GM21526 (cell line): ENCODE measurements around the gene NPPB.

Source experiments
- ATAC-seq: cut with Tn5 transposase; IDR thresholded peaks from one replicate; pipeline ENCODE4 v1.9.1; 2021; ENCODE audit warnings: moderate library complexity; ENCODE audit not compliant: unreplicated experiment, low FRiP score

NPPB gene

DNA sequence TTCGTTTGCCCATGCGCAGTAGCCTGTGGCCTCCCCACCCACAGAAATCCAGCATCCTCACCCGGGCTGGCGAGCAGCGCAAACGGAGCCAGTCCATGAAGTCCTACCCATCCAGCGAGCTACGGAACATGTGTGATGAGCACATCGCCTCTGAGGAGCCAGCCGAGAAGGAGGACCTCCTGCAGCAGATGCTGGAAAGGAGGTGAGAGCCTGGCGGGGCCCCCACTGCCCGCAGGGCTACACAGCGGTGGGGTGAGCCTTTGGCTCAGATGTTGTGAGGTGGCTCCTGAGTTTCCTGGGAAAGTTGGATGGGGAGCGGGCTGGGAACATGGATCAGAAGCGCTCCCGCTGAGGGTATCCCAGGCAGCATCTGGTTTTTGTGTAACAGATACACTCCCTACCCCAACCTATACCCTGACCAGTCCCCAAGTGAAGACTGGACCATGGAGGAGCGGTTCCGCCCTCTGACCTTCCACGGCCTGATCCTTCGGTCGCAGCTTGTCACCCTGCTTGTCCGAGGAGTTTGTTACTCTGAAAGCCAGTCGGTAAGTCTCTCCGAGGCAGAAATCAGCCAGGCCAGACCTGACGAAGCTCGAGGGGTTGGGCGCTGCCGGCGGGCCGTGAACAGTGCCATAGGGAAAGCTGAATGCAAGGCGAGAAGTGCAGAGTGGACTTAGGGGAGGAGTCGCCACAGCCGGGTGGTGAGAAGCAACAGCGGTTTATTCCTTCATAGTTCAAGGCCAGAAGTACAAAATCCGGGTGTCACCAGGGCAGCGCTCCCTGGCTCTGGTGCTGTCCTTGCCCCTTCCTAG lies 21.6 kb downstream of the NPPB start:
- no peak for ATAC-seq

GRCh38 chr1:11835441-11836225 lies 23.1 kb downstream of the NPPB start:
- ATAC-seq, result no peak

- ATAC-seq, result no peak
Measured at GRCh38 chr1:11833900-11834299, 24.8 kb downstream of the NPPB start.

DNA sequence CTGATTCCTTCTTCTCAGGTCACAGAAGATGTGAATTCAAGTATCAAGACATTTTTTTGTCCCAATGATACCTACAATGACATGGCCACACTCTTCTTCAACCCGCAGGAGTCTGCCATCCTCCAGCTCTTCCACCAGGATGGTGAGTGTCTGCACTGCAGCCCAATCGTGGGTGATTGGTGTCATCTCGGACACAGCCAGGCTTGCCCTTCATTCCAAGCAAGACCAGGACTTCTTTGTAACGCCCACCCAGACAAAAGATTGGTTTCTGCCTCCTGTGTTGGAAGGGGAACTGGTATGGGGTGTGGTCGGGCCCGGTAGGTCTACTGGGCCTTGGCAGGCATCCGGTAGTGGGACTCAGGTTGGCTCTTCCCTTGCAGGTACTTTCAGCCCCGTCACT lies 25.2 kb downstream of the NPPB start:
- ATAC-seq, result no peak

- no peak for ATAC-seq
Measured at GRCh38 chr1:11831945-11832725, 26.6 kb downstream of the NPPB start.

- no peak for ATAC-seq
Measured at GRCh38 chr1:11828511-11828910, 30.2 kb downstream of the NPPB start.

GRCh38 chr1:11826946-11827345 lies 31.8 kb downstream of the NPPB start:
- ATAC-seq, result no peak

- ATAC-seq, result no peak
Measured at GRCh38 chr1:11825131-11825530, 33.6 kb downstream of the NPPB start.

DNA sequence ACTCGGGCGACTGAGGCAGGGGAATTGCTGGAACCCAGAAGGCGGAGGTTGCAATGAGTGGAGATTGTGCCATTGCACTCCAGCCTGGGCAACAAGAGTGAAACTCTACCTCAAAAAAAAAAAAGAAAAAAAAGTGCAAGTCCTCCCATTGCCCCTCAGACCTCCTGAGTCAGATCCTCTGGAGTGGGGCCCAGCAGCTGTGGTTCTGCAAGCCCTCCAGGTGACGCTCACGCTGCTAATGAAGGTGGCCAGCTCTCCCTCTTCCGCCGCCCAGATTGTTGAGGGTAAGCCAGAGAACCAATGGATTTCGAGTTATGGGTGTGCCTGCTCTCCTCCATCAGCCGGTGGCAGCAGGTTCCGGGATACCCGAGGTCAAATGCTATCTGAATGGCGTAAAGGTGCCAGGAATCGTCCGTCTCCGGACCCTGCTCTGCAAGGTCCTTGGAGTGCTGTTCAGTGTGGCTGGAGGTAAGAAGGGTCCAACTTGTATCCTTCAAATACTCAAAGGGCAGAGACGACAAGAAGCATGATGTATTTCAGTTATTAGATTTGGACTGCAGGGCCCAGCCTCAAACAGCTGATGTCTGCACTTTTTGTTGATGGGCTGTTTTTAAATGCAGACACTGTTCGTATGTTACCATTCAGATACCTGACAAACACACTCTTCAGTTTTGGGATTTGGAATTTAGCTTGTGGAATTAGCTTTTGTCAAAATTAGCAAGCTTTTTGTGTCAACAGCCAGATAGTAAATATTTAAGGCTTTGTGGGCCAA lies 35.2 kb downstream of the NPPB start:
- no peak for ATAC-seq

DNA sequence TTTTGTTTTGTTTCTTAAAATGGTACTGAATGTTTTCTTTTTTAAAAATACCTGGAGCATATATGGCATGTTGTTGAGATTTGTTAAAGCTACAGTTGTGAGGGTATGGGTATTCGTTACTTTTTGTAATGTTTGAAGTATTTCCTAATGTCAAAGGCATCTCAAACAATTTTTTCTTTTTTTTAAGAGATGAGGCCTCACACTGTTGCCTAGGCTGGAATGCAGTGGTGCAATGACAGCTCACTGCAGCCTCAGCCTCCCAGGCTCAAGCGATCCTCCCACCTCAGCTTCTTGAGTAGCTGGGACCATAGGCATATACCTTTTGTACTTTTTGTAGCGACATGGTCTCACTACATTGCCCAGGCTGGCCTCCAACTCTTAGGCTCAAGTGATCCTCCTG lies 36.7 kb downstream of the NPPB start:
- no peak for ATAC-seq

DNA sequence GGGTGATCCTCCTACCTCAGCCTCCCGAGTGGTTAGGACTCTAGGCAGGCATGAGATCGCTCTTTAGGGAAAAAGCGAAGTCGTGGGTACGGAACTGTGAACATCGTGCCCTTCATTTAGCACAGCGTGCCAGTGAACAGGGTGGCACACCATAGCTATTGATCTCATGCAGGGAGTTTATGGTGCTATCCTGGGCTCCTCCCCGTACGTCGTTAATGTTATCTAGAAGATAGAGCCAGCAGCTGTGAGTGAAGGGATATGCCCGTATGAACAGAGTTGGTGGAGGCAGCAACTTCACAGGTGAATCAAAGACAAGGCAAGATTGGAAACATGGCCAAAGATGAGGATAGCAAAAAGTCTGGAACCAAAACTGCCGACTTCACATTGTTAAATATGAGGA lies 41.6 kb downstream of the NPPB start:
- no peak for ATAC-seq

DNA sequence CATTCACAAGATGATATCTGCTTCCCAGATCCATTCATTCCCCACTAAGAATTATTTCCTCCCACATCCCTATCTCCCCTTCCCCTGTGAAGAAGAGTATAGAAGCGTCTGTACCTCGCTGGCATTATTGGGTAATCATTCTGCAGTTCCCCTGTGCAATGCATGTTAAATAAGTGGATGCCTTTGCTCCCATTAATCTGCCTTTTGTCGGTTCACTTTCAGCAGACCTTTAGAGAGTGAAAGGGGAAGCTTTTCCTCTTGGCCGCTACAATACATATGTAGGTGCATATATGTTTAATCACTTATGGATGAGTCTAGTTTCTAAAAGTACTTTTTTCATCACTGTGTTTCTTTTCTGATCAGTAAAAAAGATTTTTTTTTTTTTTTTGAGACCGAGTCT lies 45.7 kb downstream of the NPPB start:
- ATAC-seq, result no peak
